Activated CD4-positive, alpha-beta memory T cell treated with anti-CD3 and anti-CD28 coated beads for 36 hours (primary cell): ENCODE measurements around the gene PCBD2. TPM values are rescaled to one million over a fixed set of nuclear protein-coding genes. Genes with fewer than 3 reads are reported as not detected.
"Not testable (repeated sequence)": the region's sequence is repeated elsewhere in the genome, so short reads cannot be mapped to it uniquely, and the experiment has no call there.

Experiments
- CTCF ChIA-PET: fragments of 350-600 bp; sonication (Branson Sonifier 250); formaldehyde crosslinking; loops from one replicate; lab custom pipeline; 2021; ENCODE audit warnings: antibody characterized with exemption, inconsistent platforms; lab: Charles Lee
- POLR2A ChIA-PET: fragments of 350-600 bp; sonication (Branson Sonifier 250); formaldehyde crosslinking; loops from one replicate; lab custom pipeline; 2021; ENCODE audit warnings: antibody characterized with exemption; lab: Charles Lee
- DNase-seq: peaks from one replicate; pipeline ENCODE4 v3.0.0-alpha.2; 2020
- H3K27ac Mint-ChIP-seq: one replicate; pipeline ENCODE4 v1.8.0; 2021; ENCODE audit warnings: mixed read lengths
- H3K27me3 Mint-ChIP-seq: one replicate; pipeline ENCODE4 v1.8.0; 2021; ENCODE audit warnings: mixed read lengths
- H3K36me3 Mint-ChIP-seq: one replicate; pipeline ENCODE4 v1.8.0; 2021; ENCODE audit warnings: mixed read lengths
- H3K4me1 Mint-ChIP-seq: one replicate; pipeline ENCODE4 v1.8.0; 2021; ENCODE audit warnings: low read depth, mixed read lengths
- H3K4me3 Mint-ChIP-seq: one replicate; pipeline ENCODE4 v1.8.0; 2021; ENCODE audit warnings: mild to moderate bottlenecking, mixed read lengths
- H3K9me3 Mint-ChIP-seq: one replicate; pipeline ENCODE4 v1.8.0; 2021; ENCODE audit warnings: mixed read lengths
- intact Hi-C: fragments of 100-400 bp; cut with micrococcal nuclease; formaldehyde crosslinking; loops from one replicate; pipeline ENCODE4 v1.15.1; 2023
- total RNA-seq, 2 experiments: library from RNA; stranded (reverse); gene quantifications; one replicate each; pipeline ENCODE4 v1.2.3, GENCODE V29; 2021

Gene PCBD2
- total RNA-seq, 2 experiments from 2014 or later, result 9.8 to 13.2 TPM

DNA sequence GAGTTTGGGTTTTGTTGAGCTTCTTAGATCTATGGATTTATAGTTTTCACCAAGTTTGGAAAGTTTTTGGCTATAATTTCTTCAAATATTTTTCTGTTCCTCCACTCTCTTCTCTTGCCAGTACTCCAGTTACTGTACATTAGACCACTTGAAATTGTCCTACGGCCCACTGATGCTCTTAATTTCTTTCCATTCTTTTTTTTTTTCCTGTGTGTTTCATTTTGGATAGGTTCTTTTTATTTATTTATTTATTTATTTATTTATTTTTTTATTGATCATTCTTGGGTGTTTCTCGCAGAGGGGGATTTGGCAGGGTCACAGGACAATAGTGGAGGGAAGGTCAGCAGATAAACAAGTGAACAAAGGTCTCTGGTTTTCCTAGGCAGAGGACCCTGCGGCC is 24.0 kb upstream of the PCBD2 start:
- intact Hi-C loops, H3K9me3 Mint-ChIP-seq, H3K4me3 Mint-ChIP-seq, H3K27ac Mint-ChIP-seq, H3K27me3 Mint-ChIP-seq, POLR2A ChIA-PET, H3K36me3 Mint-ChIP-seq, CTCF ChIA-PET, DNase-seq: not testable (repeated sequence)
- peaks cover 34% of the 10 kb centered on the region for H3K4me1 Mint-ChIP-seq

DNA sequence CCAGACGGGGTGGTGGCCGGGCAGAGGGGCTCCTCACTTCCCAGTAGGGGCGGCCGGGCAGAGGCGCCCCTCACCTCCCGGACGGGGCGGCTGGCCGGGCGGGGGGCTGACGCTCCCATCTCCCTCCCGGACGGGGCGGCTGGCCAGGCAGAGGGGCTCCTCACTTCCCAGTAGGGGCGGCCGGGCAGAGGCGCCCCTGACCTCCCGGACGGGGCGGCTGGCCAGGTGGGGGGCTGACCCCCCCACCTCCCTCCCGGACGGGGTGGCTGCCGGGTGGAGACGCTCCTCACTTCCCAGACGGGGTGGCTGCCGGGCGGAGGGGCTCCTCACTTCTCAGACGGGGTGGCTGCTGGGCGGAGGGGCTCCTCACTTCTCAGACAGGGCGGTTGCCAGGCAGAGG is 23.2 kb upstream of the PCBD2 start:
- CTCF ChIA-PET, H3K27me3 Mint-ChIP-seq, DNase-seq, H3K36me3 Mint-ChIP-seq, H3K9me3 Mint-ChIP-seq, POLR2A ChIA-PET, H3K4me3 Mint-ChIP-seq, H3K27ac Mint-ChIP-seq, intact Hi-C loops: not testable (repeated sequence)
- H3K4me1 Mint-ChIP-seq, result peaks cover 26% of the 10 kb centered on the region

DNA sequence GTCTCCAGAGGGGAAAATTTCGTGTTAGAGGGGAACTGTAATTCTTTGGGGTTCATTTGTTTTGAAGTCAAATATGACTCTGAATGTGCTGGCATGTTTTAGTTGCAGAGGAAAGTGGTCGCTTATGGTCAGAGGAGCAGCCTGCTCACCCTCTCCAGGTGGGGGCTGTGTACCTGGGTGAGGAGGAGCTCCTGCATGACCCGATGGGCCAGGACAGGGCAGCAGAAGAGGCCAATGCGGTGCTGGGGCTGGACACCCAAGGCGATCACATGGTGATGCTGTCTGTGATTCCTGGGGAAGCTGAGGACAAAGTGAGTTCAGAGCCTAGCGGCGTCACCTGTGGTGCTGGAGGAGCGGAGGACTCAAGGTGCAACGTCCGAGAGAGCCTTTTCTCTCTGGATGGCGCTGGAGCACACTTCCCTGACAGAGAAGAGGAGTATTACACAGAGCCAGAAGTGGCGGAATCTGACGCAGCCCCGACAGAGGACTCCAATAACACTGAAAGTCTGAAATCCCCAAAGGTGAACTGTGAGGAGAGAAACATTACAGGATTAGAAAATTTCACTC is 17.3 kb upstream of the PCBD2 start:
- DNase-seq, result no peak
- H3K4me3 Mint-ChIP-seq, result no peak overlapping the region
- POLR2A ChIA-PET, result no interaction called here
- H3K27ac Mint-ChIP-seq, result no peak overlapping the region
- peaks cover 12% of the 10 kb centered on the region for H3K36me3 Mint-ChIP-seq
- intact Hi-C loops, result no loop called here
- peaks cover 17% of the 10 kb centered on the region for H3K4me1 Mint-ChIP-seq
- H3K27me3 Mint-ChIP-seq, result no peaks in the 10 kb centered on the region
- CTCF ChIA-PET, result no interaction called here
- no peaks in the 10 kb centered on the region for H3K9me3 Mint-ChIP-seq

DNA sequence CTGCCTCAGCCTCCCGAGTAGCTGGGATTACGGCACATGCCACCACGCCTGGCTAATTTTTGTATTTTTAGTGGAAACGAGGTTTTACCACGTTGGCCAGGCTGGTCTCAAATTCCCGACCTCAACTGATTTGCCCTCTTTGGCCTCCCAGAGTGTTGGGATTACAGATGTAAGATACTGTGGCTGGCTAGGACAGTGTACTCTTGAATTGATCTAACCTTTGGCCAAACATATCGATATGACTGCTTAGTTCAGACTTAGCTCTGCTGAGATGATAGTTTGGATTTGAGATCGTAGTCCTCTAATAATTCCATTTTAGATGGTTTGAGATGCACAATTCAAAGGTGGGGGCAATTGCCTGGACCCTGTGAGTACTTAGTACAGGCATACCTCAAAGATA is 15.6 kb upstream of the PCBD2 start:
- ChIA-PET POLR2A (no interaction called here), CTCF (no interaction called here)
- no peak for DNase-seq
- Mint-ChIP-seq H3K27ac (no peak overlapping the region), H3K27me3 (no peaks in the 10 kb centered on the region), H3K9me3 (no peaks in the 10 kb centered on the region), H3K4me1 (peaks cover 16% of the 10 kb centered on the region), H3K4me3 (no peak overlapping the region), H3K36me3 (peaks cover 12% of the 10 kb centered on the region)
- intact Hi-C loops, result no loop called here

DNA sequence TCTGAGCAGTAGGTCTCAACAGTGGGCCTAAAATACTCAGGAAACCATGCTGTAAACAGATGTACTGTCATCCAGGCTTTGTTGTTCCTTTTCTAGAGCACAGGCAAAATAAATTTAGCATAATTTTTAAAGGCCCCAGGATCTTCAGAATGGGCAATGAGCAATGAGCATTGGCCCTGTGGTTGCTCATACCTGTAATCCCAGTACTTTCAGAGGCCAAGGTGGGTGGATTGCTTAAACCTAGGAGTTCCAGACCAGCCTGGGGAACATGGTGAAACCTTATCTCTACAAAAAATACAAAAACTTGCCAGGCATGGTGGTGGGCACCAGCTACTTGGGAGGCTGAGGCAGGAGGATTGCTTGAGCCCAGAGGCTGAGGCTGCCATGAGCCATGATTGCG is 13.5 kb upstream of the PCBD2 start:
- Mint-ChIP-seq H3K27ac (no peak overlapping the region), H3K9me3 (no peaks in the 10 kb centered on the region), H3K4me3 (no peak overlapping the region), H3K27me3 (no peaks in the 10 kb centered on the region), H3K4me1 (peaks cover 13% of the 10 kb centered on the region), H3K36me3 (peaks cover 14% of the 10 kb centered on the region)
- CTCF ChIA-PET, result interaction anchor here (1.2 kb wide), 1 partner anchor 13 kb away, joined by 7 read pairs; the partner anchor contains the start of gene PCBD2
- intact Hi-C loops, result no loop called here
- POLR2A ChIA-PET, result interaction anchor here (0.7 to 1.1 kb wide), 2 partner anchors 13 to 14 kb away, joined by 4 to 5 read pairs; partner anchors contain the start of gene PCBD2
- DNase-seq, result no peak

DNA sequence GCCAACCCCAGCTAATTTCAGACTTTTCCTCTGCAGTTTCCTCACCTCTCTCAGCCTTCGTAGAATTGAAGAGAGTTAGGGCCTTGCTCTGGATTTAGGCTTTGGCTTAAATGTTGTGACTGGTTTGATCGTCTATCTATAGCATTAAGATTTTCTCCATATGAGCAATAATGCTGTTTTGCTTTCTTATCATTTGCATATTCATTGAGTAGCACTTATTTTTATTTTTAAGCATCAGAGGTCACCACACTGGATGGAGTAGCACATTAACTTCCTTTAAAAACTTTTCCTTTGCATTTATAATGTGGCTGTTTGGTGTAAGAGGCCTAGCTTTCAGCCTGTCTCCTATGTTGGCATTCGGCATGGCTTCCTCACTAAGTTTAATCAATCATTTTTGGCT is 12.6 kb upstream of the PCBD2 start:
- Mint-ChIP-seq H3K4me3 (no peak overlapping the region), H3K27me3 (no peaks in the 10 kb centered on the region), H3K27ac (peak overlapping the region; percentile 39), H3K9me3 (no peaks in the 10 kb centered on the region), H3K4me1 (peaks cover 13% of the 10 kb centered on the region), H3K36me3 (peaks cover 14% of the 10 kb centered on the region)
- ChIA-PET POLR2A (interaction anchor here (0.7 to 1.1 kb wide), 2 partner anchors 12 to 13 kb away, joined by 4 to 5 read pairs; partner anchors contain the start of gene PCBD2), CTCF (interaction anchor here (0.6 to 1.2 kb wide), 3 partner anchors 12 to 55 kb away, joined by 3 to 7 read pairs (median 3); partner anchors contain the start of gene PCBD2)
- no peak for DNase-seq
- intact Hi-C loops, result no loop called here

DNA sequence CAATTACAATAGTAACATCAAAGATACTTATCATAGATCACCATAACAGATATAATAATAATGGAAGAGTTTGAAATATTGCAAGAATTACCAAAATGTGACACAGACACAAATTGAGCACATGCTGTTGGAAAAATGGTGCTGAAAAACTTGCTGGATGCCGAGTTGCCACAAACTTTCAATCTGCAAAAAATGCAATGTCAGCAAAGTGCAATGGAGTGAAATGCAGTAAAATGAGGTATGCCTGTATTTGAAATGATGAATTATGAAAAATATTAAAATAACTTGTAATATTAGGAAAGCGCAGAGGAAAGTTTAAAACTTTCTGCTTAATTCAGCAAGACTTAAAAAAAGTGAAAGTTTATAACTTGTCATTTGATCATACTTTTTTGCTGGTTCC is 12.0 kb upstream of the PCBD2 start:
- Mint-ChIP-seq H3K9me3 (no peaks in the 10 kb centered on the region), H3K4me1 (peaks cover 13% of the 10 kb centered on the region), H3K36me3 (peaks cover 8% of the 10 kb centered on the region), H3K27me3 (no peaks in the 10 kb centered on the region), H3K4me3 (no peak overlapping the region), H3K27ac (no peak overlapping the region)
- ChIA-PET CTCF (no interaction called here), POLR2A (no interaction called here)
- intact Hi-C loops, result no loop called here
- no peak for DNase-seq

DNA sequence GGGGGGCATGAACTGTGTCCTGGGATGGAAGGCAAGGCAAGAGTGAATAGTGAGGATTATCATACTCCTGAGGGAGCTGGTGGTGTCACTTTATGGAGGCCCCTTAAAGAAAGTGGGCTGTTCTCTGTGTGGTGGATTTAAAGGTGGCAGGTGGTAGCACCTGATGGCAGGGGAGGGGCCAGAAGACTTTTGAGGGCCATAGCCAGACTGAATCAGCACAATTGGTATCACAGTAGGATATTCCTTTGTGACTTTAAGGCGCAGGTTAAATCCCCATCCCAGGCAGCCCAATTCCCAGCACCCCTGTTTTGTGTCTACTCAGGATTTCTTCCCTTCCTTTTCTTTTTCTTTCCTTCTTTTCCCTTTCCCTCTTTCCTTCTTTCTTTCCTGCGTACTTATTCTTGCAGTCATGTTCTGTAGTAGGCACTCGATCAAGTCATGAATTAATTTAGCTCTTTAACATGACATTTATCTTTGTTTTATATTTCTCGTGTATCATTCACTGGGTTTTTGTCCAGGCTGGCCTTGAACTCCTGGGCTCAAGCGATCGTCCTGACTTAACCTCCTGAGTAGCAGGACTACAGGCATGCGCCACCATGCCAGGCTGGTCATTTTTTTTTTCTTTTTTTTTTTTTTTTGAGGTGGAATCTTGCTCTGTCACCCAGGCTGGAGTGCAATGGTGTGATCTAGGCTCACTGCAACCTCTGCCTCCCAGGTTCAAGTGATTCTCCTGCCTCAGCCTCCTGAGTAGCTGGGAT is 11.0 kb upstream of the PCBD2 start:
- POLR2A ChIA-PET, result no interaction called here
- DNase-seq, result no peak
- Mint-ChIP-seq H3K27me3 (no peaks in the 10 kb centered on the region), H3K36me3 (peaks cover 8% of the 10 kb centered on the region), H3K4me3 (no peak overlapping the region), H3K27ac (no peak overlapping the region), H3K4me1 (peaks cover 13% of the 10 kb centered on the region), H3K9me3 (no peaks in the 10 kb centered on the region)
- CTCF ChIA-PET, result no interaction called here
- intact Hi-C loops, result no loop called here

DNA sequence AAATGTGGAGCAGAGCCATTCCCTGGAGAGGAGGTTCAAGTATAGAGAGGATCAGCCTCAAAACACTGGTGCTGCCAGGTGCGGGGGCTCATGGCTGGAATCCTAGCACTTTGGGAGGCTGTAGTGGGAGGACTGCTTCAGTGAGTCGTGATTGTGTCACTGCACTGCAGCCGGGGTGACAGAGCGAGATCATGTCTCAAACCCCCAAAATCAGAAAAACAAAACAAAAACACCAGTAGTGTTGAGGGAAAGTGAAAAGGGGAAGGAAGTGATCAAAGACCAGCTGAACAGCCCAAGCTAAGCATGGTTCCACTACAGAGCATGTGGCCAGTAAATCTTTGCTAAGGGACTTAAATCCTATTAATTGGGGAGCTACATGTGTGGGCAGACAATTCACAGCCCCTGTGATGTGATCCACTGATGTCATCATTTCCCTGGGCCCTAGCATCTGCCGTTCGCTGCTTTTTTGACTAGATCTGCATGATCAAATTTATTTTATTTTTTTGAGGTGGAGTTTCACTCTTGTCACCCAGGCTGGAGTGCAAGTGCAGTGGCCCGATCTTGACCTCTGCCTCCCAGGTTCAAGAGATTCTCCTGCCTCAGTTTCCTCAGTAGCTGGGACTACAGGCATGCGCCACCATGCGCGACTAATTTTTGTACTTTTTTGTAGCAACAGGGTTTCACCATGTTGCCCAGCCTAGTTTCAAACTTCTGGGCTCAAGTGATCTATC is 2.7 kb upstream of the PCBD2 start:
- H3K4me3 Mint-ChIP-seq, result no peak overlapping the region
- no peaks in the 10 kb centered on the region for H3K9me3 Mint-ChIP-seq
- H3K4me1 Mint-ChIP-seq, result peaks cover 17% of the 10 kb centered on the region
- no peaks in the 10 kb centered on the region for H3K27me3 Mint-ChIP-seq
- ChIA-PET CTCF (no interaction called here), POLR2A (interaction anchor here (1.6 kb wide), 2 partner anchors 37 to 57 kb away, joined by 3 to 4 read pairs; partner anchors contain the start of gene C5orf24)
- no peak for DNase-seq
- H3K27ac Mint-ChIP-seq, result peak overlapping the region; percentile 55
- peaks cover 5% of the 10 kb centered on the region for H3K36me3 Mint-ChIP-seq
- intact Hi-C loops, result loop anchor here (10.0 kb wide), 2 partner anchors 297 to 677 kb away; partner anchors contain the start of gene PPP2CA

DNA sequence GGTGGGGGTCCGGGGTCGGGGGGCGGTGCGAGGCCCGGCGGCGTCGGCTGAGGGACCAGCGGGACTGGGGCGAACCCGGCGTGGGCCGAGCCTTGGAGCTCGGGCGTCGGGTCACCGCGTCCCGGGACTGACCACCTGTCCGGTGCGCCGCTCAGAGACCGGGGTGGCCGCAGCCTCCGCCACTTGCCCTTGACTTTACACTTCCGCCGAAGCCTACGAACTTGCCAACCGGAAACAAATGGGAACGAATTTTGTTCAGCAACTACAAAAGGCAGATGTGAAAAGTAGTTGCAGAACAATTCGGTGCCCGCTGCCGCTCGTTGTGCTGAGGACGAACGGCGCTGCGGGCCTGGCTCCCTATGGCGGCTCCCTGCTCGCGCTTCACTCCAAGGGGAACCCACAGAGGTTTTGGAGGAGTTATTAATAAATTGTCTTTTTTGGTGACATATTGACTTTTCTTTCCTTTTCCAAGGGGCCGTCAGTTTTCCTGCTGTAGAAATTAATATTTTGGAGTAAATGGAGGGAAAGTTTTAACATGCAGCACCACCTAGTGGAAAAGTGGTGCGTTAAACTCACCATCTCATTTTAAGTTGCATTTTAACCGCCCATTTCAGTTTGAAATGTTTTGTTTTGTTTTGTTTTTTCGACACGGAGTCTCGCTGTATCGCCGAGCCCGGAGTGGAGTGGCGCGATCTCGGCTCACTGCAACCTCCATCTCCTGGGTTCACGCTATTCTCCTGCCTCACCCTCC is 490 bp downstream of the PCBD2 start:
- Mint-ChIP-seq H3K27me3 (no peaks in the 10 kb centered on the region), H3K9me3 (no peaks in the 10 kb centered on the region), H3K4me3 (peak overlapping the region; percentile 95), H3K4me1 (peaks cover 21% of the 10 kb centered on the region), H3K36me3 (peaks cover 7% of the 10 kb centered on the region), H3K27ac (peak overlapping the region; percentile 99)
- ChIA-PET POLR2A (interaction anchor here (0.6 to 3.3 kb wide), 14 partner anchors 8 to 257 kb away, joined by 3 to 34 read pairs (median 6); partner anchors contain the start of genes C5orf24, CAMLG, DDX46 and SEC24A), CTCF (interaction anchor here (0.5 to 3.1 kb wide), 33 partner anchors 7 to 382 kb away, joined by 3 to 25 read pairs (median 4); partner anchors contain the start of genes C5orf24, CAMLG, DDX46 and TXNDC15)
- intact Hi-C loops, result loop anchor here (1.0 to 10.0 kb wide), 7 partner anchors 15 to 681 kb away; partner anchors contain the start of genes C5orf24, DDX46, PPP2CA and SEC24A
- DNase-seq, result peak; percentile 72

DNA sequence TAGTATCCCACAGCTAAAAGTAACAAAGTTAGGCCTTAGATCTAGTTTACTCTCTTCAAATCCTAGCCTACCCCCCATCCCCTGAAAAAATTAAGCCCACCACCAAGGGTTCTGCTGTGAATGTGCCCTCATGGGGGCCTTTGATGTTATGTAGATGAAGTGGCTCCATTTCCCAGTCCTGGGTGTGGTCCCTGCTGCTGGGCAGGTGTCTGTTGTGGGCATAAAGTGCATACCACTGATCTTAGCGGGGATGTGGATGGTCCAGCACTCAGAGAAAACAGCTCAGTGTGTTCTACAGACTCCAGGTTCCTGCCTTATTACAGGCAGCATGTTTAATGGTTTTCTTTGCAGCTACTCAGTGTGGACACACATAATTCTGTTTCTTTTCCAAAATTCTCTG is 1.9 kb downstream of the PCBD2 start:
- Mint-ChIP-seq H3K27me3 (no peaks in the 10 kb centered on the region), H3K27ac (peak overlapping the region; percentile 79), H3K9me3 (no peaks in the 10 kb centered on the region), H3K4me1 (peaks cover 21% of the 10 kb centered on the region), H3K36me3 (peaks cover 14% of the 10 kb centered on the region), H3K4me3 (peak overlapping the region; percentile 48)
- CTCF ChIA-PET, result interaction anchor here (0.6 to 3.1 kb wide), 5 partner anchors 14 to 284 kb away, joined by 4 to 19 read pairs (median 4); partner anchors contain the start of gene CAMLG
- POLR2A ChIA-PET, result interaction anchor here (1.0 kb wide), 1 partner anchor 11 kb away, joined by 3 read pairs; no protein-coding TSS in a partner anchor
- intact Hi-C loops, result loop anchor here (10.0 kb wide), 2 partner anchors 302 to 682 kb away; partner anchors contain the start of gene PPP2CA
- no peak for DNase-seq
